HG03520 (cell line): ENCODE measurements around the gene GNAI1.

Experiments used
- ATAC-seq: cut with Tn5 transposase; IDR thresholded peaks from one replicate; pipeline ENCODE4 v1.9.1; 2021; ENCODE audit warnings: mild to moderate bottlenecking, moderate library complexity; ENCODE audit not compliant: unreplicated experiment

GNAI1 gene

GRCh38 chr7:80204919-80205318, 70.3 kb downstream of the GNAI1 start:
- no peak for ATAC-seq

- ATAC-seq = no peak
Observed at GRCh38 chr7:80206763-80207162, 72.1 kb downstream of the GNAI1 start.

GRCh38 chr7:80207501-80207900, 72.9 kb downstream of the GNAI1 start:
- ATAC-seq = no peak

- ATAC-seq = no peak
Observed at GRCh38 chr7:80208700-80209099, 74.1 kb downstream of the GNAI1 start.

GRCh38 chr7:80210400-80210799, 75.8 kb downstream of the GNAI1 start:
- no peak for ATAC-seq

- no peak for ATAC-seq
Observed at GRCh38 chr7:80213814-80214213, 79.2 kb downstream of the GNAI1 start.

GRCh38 chr7:80215734-80216133, 81.1 kb downstream of the GNAI1 start:
- ATAC-seq = no peak

- no peak for ATAC-seq
Observed at GRCh38 chr7:80216996-80217842, 82.6 kb downstream of the GNAI1 start.

GRCh38 chr7:80218723-80219122, 84.1 kb downstream of the GNAI1 start:
- no peak for ATAC-seq

- no peak for ATAC-seq
Observed at GRCh38 chr7:80220022-80220634, 85.5 kb downstream of the GNAI1 start.

- no peak for ATAC-seq
Observed at GRCh38 chr7:80224415-80224814, 89.8 kb downstream of the GNAI1 start.

GRCh38 chr7:80225361-80225760, 90.7 kb downstream of the GNAI1 start:
- no peak for ATAC-seq

GRCh38 chr7:80226629-80227028, 92.0 kb downstream of the GNAI1 start:
- ATAC-seq = no peak

- ATAC-seq = no peak
Observed at GRCh38 chr7:80230327-80230726, 95.7 kb downstream of the GNAI1 start.

GRCh38 chr7:80231707-80232106, 97.1 kb downstream of the GNAI1 start:
- no peak for ATAC-seq

- ATAC-seq = no peak
Observed at GRCh38 chr7:80232979-80233724, 98.5 kb downstream of the GNAI1 start.

GRCh38 chr7:80235334-80235733, 100.7 kb downstream of the GNAI1 start:
- ATAC-seq = no peak

- no peak for ATAC-seq
Observed at GRCh38 chr7:80236681-80237080, 102.0 kb downstream of the GNAI1 start.

GRCh38 chr7:80240265-80241025, 105.8 kb downstream of the GNAI1 start:
- no peak for ATAC-seq

- no peak for ATAC-seq
Observed at GRCh38 chr7:80241671-80242070, 107.0 kb downstream of the GNAI1 start.

GRCh38 chr7:80243425-80243824, 108.8 kb downstream of the GNAI1 start:
- ATAC-seq = no peak
